BLaER1 treated with 17β-estradiol and CSF1 and Interleukin-3, amounts not matched to agents 10 nM and 100 nM (cell line): ENCODE results near the gene POLR3K.
"Not testable (repeated sequence)": the region's sequence is repeated elsewhere in the genome, so short reads cannot be mapped to it uniquely, and the experiment has no call there.

Source experiments
- H3K27ac ChIP-seq, 11 experiments: shearing (Covaris generic); formaldehyde crosslinking; 2 replicates each; pipeline ENCODE4 v1.8.1; 2022
- H3K27me3 ChIP-seq, 11 experiments: shearing (Covaris generic); formaldehyde crosslinking; 2 replicates each; pipeline ENCODE4 v1.8.1; 2022
- H3K36me3 ChIP-seq, 11 experiments: shearing (Covaris generic); formaldehyde crosslinking; 2 replicates each; pipeline ENCODE4 v1.8.1; 2022
- H3K4me1 ChIP-seq, 10 experiments: shearing (Covaris generic); formaldehyde crosslinking; 2 replicates each; pipeline ENCODE4 v1.8.1; 2022
- H3K4me2 ChIP-seq, 11 experiments: shearing (Covaris generic); formaldehyde crosslinking; 2 replicates each; pipeline ENCODE4 v1.8.1; 2022
- H3K4me3 ChIP-seq, 10 experiments: shearing (Covaris generic); formaldehyde crosslinking; 2 replicates each; pipeline ENCODE4 v1.8.1; 2022
- H3K9ac ChIP-seq, 11 experiments: shearing (Covaris generic); formaldehyde crosslinking; 2 replicates each; pipeline ENCODE4 v1.8.1; 2022
- H3K9me3 ChIP-seq, 11 experiments: shearing (Covaris generic); formaldehyde crosslinking; replicated peaks in 1 of 11; 2 replicates each; pipeline ENCODE4 v1.8.1; 2022
- H4K20me1 ChIP-seq, 11 experiments: shearing (Covaris generic); formaldehyde crosslinking; 2 replicates each; pipeline ENCODE4 v1.8.1; 2022
- Cebpa-rat ChIP-seq, 11 experiments: shearing (Covaris generic); IDR thresholded peaks; 2 replicates each; pipeline ENCODE4 v1.8.1; 2022

POLR3K gene

DNA sequence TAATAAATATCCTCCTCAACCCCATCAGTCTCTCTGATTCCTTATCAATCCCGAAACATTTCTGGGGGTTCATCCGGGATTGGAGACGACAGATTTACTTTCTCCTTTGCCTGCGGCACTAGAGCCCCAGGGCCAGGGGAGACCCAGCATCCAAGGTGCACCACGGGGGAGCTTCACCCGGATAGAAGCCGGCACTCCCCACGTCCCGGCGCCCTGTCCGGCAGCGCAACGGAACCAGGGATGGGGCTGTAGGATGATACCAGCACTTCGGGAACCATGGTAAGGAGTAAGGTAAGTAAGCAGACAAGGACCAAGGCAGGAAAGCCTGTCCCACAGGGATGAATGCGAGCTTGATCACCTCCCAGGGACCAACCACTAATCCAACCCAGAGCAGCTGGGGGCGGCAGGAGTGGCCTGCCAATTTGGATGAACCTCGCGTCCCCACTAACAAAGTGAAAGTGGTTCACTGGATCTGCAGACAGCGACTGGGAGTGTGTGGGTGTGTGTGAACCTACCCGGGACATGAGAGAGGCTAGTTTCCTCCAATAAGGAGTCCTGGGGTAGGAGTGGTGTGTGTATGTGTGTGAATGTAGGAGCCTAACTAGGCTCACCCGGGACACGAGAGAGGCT, 11.9 kb downstream of the POLR3K start:
- Histone ChIP-seq H3K4me1 (peaks cover 37 to 77% (median 64%) of the 10 kb centered on the region in 10 experiments), H3K36me3 (peaks cover 38 to 97% (median 75%) of the 10 kb centered on the region in 11 experiments)

DNA sequence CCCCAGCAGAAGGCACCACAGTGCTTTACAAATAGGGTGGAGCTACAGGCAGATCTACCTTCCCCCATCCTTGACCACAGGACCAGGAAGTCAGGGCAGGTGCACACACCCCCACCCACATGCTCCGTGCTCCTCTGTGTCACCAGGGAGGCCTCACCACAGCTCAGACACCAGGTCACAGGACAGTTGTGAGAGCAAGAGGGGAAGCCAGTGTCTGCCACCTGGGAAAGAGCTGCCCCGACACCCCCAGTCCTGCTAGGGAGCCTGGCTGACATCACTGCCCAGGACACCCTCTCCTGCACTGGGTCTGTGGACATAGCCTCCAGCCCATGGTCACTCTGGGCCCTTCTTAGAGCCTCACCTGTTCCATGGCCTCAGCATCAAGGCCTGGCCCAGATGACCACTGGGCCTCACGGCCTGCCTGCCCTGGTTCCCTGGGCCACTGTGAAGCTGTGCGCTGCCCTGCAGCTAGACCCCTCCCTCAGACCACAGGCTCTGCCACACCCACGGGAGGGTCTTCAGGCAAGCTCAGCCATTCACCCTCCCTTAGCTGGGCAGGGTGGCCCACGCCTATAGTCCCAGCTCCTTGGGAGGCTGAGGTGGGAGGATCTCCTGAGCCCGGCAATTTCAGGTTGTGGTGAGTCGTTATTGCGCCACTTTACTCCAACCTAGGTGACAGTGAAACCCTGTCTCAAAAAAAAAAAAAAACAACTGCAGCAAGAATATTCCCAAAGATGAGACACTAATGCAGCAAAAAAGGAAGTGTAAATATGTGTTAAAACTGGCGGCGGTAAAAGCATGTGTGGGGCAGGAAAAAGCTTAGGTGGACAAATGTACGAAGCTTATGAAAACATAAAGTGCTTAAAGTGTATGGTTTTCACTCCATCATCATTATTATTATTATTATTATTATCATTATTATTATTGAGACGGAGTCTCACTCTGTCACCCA, 14.2 kb downstream of the POLR3K start:
- peak in 1 of 11 experiments; percentile 72; a peak in 3 of 22 replicates for TF ChIP-seq Cebpa-rat (IDR thresholded peaks at IDR 0.05)
- no peaks in the 10 kb centered on the region for H3K27me3 ChIP-seq
- H3K4me1 ChIP-seq, result peaks cover 56 to 86% (median 80%) of the 10 kb centered on the region in 10 experiments
- H3K27ac ChIP-seq, result peak overlapping the region in 9 of 11 experiments; percentile 15 to 66 (median 55); a peak in 16 of 22 replicates
- H4K20me1 ChIP-seq, result peaks cover 0 to 83% (median 33%) of the 10 kb centered on the region in 11 experiments; a peak in 16 of 22 replicates
- H3K4me3 ChIP-seq, result no peak overlapping the region
- peak overlapping the region in 7 of 11 experiments; percentile 28 to 63 (median 49); a peak in 10 of 22 replicates for H3K9ac ChIP-seq
- peak overlapping the region; percentile 64 to 94 (median 81) for H3K4me2 ChIP-seq
- peaks cover 16 to 85% (median 52%) of the 10 kb centered on the region in 11 experiments for H3K36me3 ChIP-seq
- peaks cover 0 to 11% (median 0%) of the 10 kb centered on the region in 11 experiments; a peak in 3 of 22 replicates for H3K9me3 ChIP-seq

More for the DNA sequence above, 11.9 kb downstream of the POLR3K start:
- no peak overlapping the region for H3K4me3 ChIP-seq
- no peak overlapping the region for H3K4me2 ChIP-seq
- TF ChIP-seq Cebpa-rat (IDR thresholded peaks at IDR 0.05), result no peak
- peaks cover 0 to 11% (median 0%) of the 10 kb centered on the region in 11 experiments; a peak in 3 of 22 replicates for H3K9me3 ChIP-seq
- no peak overlapping the region for H3K27ac ChIP-seq
- H3K27me3 ChIP-seq, result no peaks in the 10 kb centered on the region
- peaks cover 0 to 86% (median 40%) of the 10 kb centered on the region in 11 experiments; a peak in 15 of 22 replicates for H4K20me1 ChIP-seq
- no peak overlapping the region for H3K9ac ChIP-seq

GRCh38 chr16:38206-38605, 15.2 kb downstream of the POLR3K start:
- H3K27ac ChIP-seq, result peak overlapping the region in 8 of 11 experiments; percentile 19 to 66 (median 56); a peak in 13 of 22 replicates
- H3K36me3 ChIP-seq, result peaks cover 10 to 75% (median 43%) of the 10 kb centered on the region in 11 experiments
- H3K9me3 ChIP-seq, result peaks cover 0 to 11% (median 0%) of the 10 kb centered on the region in 11 experiments; a peak in 3 of 22 replicates
- peak overlapping the region in 3 of 11 experiments; percentile 8 to 63 (median 61); a peak in 5 of 22 replicates for H3K9ac ChIP-seq
- peaks cover 61 to 90% (median 82%) of the 10 kb centered on the region in 10 experiments for H3K4me1 ChIP-seq
- not testable (repeated sequence) for H3K4me3 ChIP-seq, H3K27me3 ChIP-seq
- H4K20me1 ChIP-seq, result peaks cover 0 to 73% (median 26%) of the 10 kb centered on the region in 11 experiments; a peak in 15 of 22 replicates
- peak overlapping the region in 10 of 11 experiments; percentile 64 to 94 (median 82); a peak in 19 of 22 replicates for H3K4me2 ChIP-seq

GRCh38 chr16:37511-37910, 15.9 kb downstream of the POLR3K start:
- Histone ChIP-seq H3K36me3 (peaks cover 5 to 68% (median 36%) of the 10 kb centered on the region in 11 experiments; a peak in 21 of 22 replicates), H3K4me1 (peaks cover 55 to 84% (median 76%) of the 10 kb centered on the region in 10 experiments), H3K27me3 (no peaks in the 10 kb centered on the region), H3K9me3 (peaks cover 0 to 9% (median 0%) of the 10 kb centered on the region in 11 experiments; a peak in 3 of 22 replicates), H3K9ac (peak overlapping the region in 3 of 11 experiments; percentile 17 to 36 (median 26); a peak in 3 of 22 replicates), H3K4me3 (no peak overlapping the region), H4K20me1 (peaks cover 0 to 66% (median 26%) of the 10 kb centered on the region in 11 experiments; a peak in 14 of 22 replicates), H3K4me2 (peak overlapping the region in 10 of 11 experiments; percentile 11 to 94 (median 82); a peak in 18 of 22 replicates), H3K27ac (peak overlapping the region in 8 of 11 experiments; percentile 3 to 66 (median 46); a peak in 15 of 22 replicates)
- no peak for TF ChIP-seq Cebpa-rat (IDR thresholded peaks at IDR 0.05)

- Histone ChIP-seq H3K4me3 (no peak overlapping the region), H3K27ac (peak overlapping the region in 3 of 11 experiments; percentile 41 to 72 (median 72); a peak in 6 of 22 replicates), H3K36me3 (peaks cover 0 to 58% (median 25%) of the 10 kb centered on the region in 11 experiments; a peak in 18 of 22 replicates), H3K4me1 (peaks cover 53 to 79% (median 75%) of the 10 kb centered on the region in 10 experiments), H3K27me3 (no peaks in the 10 kb centered on the region), H3K4me2 (peak overlapping the region in 8 of 11 experiments; percentile 11 to 94 (median 90); a peak in 11 of 22 replicates), H3K9ac (no peak overlapping the region), H3K9me3 (no peaks in the 10 kb centered on the region), H4K20me1 (peaks cover 0 to 56% (median 26%) of the 10 kb centered on the region in 11 experiments; a peak in 14 of 22 replicates)
- TF ChIP-seq Cebpa-rat (IDR thresholded peaks at IDR 0.05), result no peak
Measured at GRCh38 chr16:36336-36984, 16.9 kb downstream of the POLR3K start.

DNA sequence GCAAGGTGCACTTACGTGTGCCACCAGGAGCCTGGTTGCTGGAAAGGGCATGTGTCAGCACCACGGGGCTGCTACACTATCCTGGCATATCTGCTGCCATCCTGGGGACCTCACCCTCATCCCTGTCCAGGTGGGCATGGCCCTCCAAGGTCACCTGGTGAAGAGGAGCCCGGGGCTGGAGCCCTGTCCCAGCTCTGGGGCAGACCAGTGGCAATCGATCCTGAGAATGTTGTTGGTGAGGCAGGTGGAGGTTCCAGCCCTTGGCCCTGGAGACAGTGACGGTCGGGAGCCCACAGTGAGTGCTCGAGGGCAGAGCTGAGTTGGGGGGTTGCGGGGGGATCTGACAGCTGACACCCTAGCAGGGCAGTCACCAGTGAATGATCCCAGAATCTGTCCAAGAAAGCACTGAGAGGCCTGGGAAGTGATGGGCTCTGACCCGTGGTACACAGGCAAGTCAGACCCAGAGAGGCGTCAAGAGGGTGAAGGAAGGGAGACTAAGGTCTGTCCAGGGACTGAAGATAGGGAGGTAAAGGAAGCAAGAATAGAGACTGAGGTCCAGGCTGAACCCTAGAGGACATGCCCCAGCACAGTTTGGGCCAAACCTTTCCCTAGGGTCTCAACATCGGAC, 17.6 kb downstream of the POLR3K start:
- no peaks in the 10 kb centered on the region for H3K9me3 ChIP-seq
- H3K27me3 ChIP-seq, result no peaks in the 10 kb centered on the region
- H3K4me2 ChIP-seq, result peak overlapping the region; percentile 79 to 94 (median 91)
- peak overlapping the region in 10 of 11 experiments; percentile 54 to 73 (median 66); a peak in 19 of 22 replicates for H3K27ac ChIP-seq
- H3K4me1 ChIP-seq, result peaks cover 53 to 81% (median 77%) of the 10 kb centered on the region in 10 experiments
- peaks cover 0 to 53% (median 26%) of the 10 kb centered on the region in 11 experiments; a peak in 14 of 22 replicates for H4K20me1 ChIP-seq
- peak overlapping the region in 10 of 11 experiments; percentile 7 to 63 (median 58); a peak in 14 of 22 replicates for H3K9ac ChIP-seq
- TF ChIP-seq Cebpa-rat (IDR thresholded peaks at IDR 0.05), result no peak
- H3K36me3 ChIP-seq, result peaks cover 0 to 51% (median 19%) of the 10 kb centered on the region in 11 experiments; a peak in 13 of 22 replicates
- no peak overlapping the region for H3K4me3 ChIP-seq

DNA sequence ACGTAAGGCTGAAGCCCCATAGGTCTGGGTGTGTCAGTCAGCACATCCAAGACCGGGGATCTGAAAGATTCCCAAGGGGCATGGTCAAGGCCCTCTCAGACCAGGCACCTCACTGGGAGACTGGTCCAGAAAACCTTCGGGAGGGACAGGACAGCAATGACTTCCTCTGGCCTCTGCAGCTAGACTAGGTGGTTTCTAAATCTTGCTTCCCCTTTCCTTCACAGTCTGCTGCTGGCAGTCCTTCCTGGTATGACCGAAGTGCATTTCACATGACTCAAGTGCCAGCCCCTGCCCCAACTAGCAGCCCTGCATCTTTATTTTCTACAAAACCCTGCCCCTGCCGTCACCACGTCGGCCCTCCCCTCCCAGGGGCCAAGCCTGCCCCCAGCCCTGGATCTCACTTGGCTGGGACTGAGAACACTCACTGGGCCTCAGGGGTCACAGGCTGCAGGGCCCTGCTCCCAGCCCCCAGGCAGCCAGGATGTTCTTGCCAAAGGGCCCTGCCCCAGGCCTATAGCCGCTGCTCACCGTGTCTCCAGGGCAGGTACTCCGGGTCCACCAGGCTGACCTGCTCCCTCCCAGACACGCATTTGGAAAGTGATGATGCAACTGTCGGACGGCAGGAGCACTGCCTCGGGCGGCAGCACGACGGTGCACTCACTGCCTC, 18.3 kb downstream of the POLR3K start:
- Histone ChIP-seq H3K9ac (peak overlapping the region in 10 of 11 experiments; percentile 7 to 68 (median 60); a peak in 17 of 22 replicates), H3K4me2 (peak overlapping the region; percentile 79 to 94 (median 91)), H3K27me3 (no peaks in the 10 kb centered on the region), H3K4me1 (peaks cover 53 to 84% (median 76%) of the 10 kb centered on the region in 10 experiments), H3K4me3 (peak overlapping the region in 6 of 10 experiments; percentile 16 to 58 (median 32); a peak in 9 of 20 replicates), H3K9me3 (no peaks in the 10 kb centered on the region), H3K36me3 (peaks cover 0 to 46% (median 13%) of the 10 kb centered on the region in 11 experiments; a peak in 12 of 22 replicates), H3K27ac (peak overlapping the region; percentile 42 to 73 (median 63); a peak in 21 of 22 replicates), H4K20me1 (peaks cover 0 to 53% (median 26%) of the 10 kb centered on the region in 11 experiments; a peak in 14 of 22 replicates)
- TF ChIP-seq Cebpa-rat (IDR thresholded peaks at IDR 0.05), result peak in 1 of 11 experiments; percentile 34; a peak in 1 of 22 replicates
